Fibroblast of the aortic adventitia (primary cell): ENCODE measurements around the gene PNMA6E. TPM values are rescaled to one million over a fixed set of nuclear protein-coding genes. Genes with fewer than 3 reads are reported as not detected.

Source experiments
- DNase-seq: peaks from one replicate; pipeline ENCODE4 v3.0.0-alpha.2; 2010; ENCODE audit warnings: low read depth
- H3K4me3 ChIP-seq: 2 replicates; pipeline ENCODE4 v1.5.1; 2011; ENCODE audit warnings: low read depth, mild to moderate bottlenecking, control low read depth, low read length, moderate library complexity
- total RNA-seq: library from RNA; depleted of rRNA; stranded (reverse); fragments of >200 nt; gene quantifications from 2 replicates; pipeline ENCODE4 v1.2.3, GENCODE V29; 2012; ENCODE audit warnings: low replicate concordance
- TF ChIP-seq, protein P1 (sequence below): IDR thresholded peaks from 2 replicates; pipeline ENCODE4 v1.5.1; 2011; ENCODE audit warnings: mild to moderate bottlenecking, low read length, control low read depth, inconsistent platforms; ENCODE audit not compliant: insufficient read depth

The PNMA6E gene
- total RNA-seq, 1 donor = not detected

DNA sequence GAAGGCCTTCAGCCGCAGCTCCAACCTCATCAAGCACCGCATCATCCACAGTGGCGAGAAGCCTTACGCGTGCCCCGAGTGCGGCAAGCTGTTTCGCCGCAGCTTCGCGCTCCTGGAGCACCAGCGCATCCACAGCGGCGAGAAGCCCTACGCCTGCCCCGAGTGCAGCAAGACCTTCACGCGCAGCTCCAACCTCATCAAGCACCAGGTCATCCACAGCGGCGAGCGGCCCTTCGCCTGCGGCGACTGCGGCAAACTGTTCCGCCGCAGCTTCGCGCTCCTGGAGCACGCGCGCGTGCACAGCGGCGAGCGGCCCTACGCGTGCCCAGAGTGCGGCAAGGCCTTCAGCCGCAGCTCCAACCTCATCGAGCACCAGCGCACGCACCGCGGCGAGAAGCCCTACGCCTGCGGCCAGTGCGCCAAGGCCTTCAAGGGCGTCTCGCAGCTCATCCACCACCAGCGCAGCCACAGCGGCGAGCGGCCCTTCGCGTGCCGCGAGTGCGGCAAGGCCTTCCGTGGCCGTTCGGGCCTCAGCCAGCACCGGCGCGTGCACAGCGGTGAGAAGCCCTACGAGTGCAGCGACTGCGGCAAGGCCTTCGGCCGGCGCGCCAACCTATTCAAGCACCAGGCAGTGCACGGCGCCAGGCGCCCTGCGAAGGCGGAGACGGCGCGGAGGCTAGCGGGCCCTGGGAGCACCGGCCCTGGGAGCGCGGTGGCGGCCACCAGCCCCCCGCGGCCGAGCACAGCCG, 19.9 kb upstream of the PNMA6E start:
- no peak for DNase-seq
- H3K4me3 ChIP-seq = no peak overlapping the region
- TF ChIP-seq, protein P1, sequence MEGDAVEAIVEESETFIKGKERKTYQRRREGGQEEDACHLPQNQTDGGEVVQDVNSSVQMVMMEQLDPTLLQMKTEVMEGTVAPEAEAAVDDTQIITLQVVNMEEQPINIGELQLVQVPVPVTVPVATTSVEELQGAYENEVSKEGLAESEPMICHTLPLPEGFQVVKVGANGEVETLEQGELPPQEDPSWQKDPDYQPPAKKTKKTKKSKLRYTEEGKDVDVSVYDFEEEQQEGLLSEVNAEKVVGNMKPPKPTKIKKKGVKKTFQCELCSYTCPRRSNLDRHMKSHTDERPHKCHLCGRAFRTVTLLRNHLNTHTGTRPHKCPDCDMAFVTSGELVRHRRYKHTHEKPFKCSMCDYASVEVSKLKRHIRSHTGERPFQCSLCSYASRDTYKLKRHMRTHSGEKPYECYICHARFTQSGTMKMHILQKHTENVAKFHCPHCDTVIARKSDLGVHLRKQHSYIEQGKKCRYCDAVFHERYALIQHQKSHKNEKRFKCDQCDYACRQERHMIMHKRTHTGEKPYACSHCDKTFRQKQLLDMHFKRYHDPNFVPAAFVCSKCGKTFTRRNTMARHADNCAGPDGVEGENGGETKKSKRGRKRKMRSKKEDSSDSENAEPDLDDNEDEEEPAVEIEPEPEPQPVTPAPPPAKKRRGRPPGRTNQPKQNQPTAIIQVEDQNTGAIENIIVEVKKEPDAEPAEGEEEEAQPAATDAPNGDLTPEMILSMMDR = no peak

DNA sequence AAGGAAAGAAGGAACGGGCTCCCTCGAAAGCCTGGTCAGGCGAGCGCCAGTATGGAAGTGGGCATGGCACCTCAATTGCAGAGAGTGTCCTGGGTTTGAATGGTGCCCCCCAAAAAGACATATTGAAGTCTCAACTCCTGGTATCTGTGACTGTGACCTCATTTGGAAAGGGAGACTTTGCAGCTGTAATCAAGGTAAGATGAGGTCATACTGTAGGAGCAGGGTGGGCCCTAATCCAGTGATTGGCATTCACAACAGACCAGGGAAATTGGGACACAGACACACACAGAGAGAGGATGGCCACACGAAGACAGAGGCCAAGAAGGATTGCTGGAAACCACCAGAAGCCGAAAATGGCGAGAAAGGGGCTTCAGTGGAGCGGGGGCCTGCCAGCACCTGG, 16.5 kb upstream of the PNMA6E start:
- no peak overlapping the region for H3K4me3 ChIP-seq
- TF ChIP-seq, protein P1 = no peak
- DNase-seq = no peak

DNA sequence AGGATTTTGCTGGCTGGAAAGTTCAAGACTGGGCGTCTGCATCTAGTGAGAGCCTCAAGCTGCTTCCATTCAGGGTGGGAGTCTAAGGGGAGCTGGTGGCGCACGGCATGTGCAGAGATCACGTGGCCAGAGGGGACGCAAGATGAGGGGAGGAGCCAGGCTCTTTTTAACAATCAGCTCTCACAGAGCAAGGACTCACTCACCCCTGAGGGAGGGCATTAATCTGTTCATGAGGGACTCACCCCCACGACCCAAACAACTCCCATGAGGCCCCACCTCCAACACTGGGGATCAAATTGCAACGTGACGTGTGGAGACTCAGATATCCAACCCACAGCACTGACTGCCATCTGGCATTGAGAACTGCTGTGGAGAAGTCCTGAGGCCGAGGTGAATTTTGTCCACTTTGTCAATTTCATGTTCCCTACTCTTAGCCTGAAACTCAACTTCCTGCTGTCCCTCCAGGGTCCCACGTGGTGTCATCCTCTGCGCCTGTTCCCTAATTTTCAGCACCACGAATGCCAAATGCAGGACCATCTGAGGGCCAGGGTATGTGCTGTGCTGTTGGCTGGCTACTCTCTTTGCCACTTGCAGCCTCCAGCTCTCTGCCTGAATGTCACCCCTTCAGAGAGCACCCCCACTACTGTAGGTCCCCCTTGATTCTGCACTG, 15.8 kb upstream of the PNMA6E start:
- H3K4me3 ChIP-seq = no peak overlapping the region
- TF ChIP-seq, protein P1 = no peak
- no peak for DNase-seq

- TF ChIP-seq, protein P1 = no peak
- no peak overlapping the region for H3K4me3 ChIP-seq
- DNase-seq = peak; percentile 2
Observed at GRCh38 chrX:153414856-153415510, 13.8 kb upstream of the PNMA6E start.

GRCh38 chrX:153413731-153414130, 12.6 kb upstream of the PNMA6E start:
- no peak overlapping the region for H3K4me3 ChIP-seq
- no peak for DNase-seq
- TF ChIP-seq, protein P1 = no peak

DNA sequence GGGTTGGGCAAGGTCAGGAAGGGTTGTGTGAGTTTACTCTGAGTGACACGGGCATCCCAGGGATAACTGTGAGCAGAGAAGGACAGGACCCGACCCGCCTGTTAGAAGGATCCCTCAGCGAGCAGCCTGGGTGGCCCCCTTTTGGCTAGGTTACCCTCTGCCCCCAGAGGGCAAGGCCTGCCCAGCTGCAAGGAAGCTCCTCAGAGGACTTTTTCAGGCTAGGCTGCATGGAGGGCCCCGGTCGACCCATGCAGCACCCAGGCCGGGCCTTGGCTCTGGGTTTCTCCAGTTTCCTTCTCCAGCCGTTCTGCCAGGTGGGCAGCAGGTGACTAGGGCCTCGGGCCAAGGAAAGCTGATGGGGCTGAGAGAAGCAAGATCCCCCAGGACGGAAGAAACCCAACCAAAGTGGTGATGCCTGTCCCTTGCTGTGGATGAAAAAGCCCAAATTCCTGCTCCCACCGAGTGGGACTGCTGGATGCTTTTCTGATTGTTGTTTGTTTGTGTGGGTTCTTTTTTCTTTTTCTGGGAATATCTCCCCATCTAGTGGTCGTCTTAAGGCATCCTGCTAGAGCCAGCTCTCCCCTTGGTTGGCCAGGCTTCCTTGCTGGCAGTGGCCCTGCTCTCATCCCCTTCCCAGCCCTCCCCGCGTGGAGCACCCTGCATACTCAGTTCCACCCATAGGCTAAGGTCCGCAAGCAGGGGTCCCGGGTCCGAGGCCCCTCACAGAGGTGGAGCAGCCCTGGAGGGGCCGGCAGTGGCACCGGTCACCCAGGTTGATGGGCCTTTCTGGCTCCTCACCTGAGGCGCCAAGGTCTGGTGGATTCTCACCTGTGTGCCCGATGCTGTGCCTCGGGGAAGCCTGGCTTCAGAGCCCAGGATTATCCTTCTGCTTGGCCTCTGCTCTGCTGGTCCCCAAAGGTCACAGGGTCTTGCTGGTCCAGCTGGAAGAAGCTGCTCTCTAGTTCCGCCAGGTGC, 11.9 kb upstream of the PNMA6E start:
- TF ChIP-seq, protein P1 = no peak
- DNase-seq = no peak
- H3K4me3 ChIP-seq = no peak overlapping the region
